Measurements from ENCODE around the gene PTOV1. TPM values are rescaled to one million over a fixed set of nuclear protein-coding genes. Genes with fewer than 3 reads are reported as not detected.
A peak's percentile ranks its signal among the peaks of the same experiment; 100 is the strongest.

Gene PTOV1
- total RNA-seq, 1 experiment from 2014 or later, result 139 TPM

GRCh38 chr19:49873834-49874233 is 22.9 kb downstream of the PTOV1 start:
- DNase-seq (ENCODE audit: low spot score), result no peak

GRCh38 chr19:49874503-49875157 is 23.7 kb downstream of the PTOV1 start:
- no peak for DNase-seq (ENCODE audit: low spot score)

GRCh38 chr19:49875177-49875576 is 24.2 kb downstream of the PTOV1 start:
- DNase-seq (ENCODE audit: low spot score), result no peak

GRCh38 chr19:49875857-49876421 is 25.0 kb downstream of the PTOV1 start:
- no peak for DNase-seq (ENCODE audit: low spot score)

- DNase-seq (ENCODE audit: low spot score), result peak; percentile 99
Measured at GRCh38 chr19:49876422-49877019, 25.6 kb downstream of the PTOV1 start.

GRCh38 chr19:49877020-49877878 is 26.3 kb downstream of the PTOV1 start, which contains the start of the genes AKT1S1 and TBC1D17:
Gene AKT1S1, minus strand, starts transcription at chr19:49877355. Its CDS starts 4,060 bp downstream, at chr19:49873295.
Gene TBC1D17, plus strand, starts transcription at chr19:49877702. Its CDS starts 22 bp downstream, at chr19:49877724.
- peak; percentile 100 for DNase-seq (ENCODE audit: low spot score)

GRCh38 chr19:49877879-49878743 is 27.2 kb downstream of the PTOV1 start:
- DNase-seq (ENCODE audit: low spot score), result peak; percentile 95

GRCh38 chr19:49878744-49879070 is 27.7 kb downstream of the PTOV1 start:
- no peak for DNase-seq (ENCODE audit: low spot score)

GRCh38 chr19:49879243-49879963 is 28.4 kb downstream of the PTOV1 start:
- DNase-seq (ENCODE audit: low spot score), result no peak

- no peak for DNase-seq (ENCODE audit: low spot score)
Measured at GRCh38 chr19:49880162-49880869, 29.4 kb downstream of the PTOV1 start.

- DNase-seq (ENCODE audit: low spot score), result no peak
Measured at GRCh38 chr19:49881186-49881585, 30.2 kb downstream of the PTOV1 start.

- no peak for DNase-seq (ENCODE audit: low spot score)
Measured at GRCh38 chr19:49881672-49882394, 30.9 kb downstream of the PTOV1 start.

- no peak for DNase-seq (ENCODE audit: low spot score)
Measured at GRCh38 chr19:49882643-49883042, 31.7 kb downstream of the PTOV1 start.

- no peak for DNase-seq (ENCODE audit: low spot score)
Measured at GRCh38 chr19:49883094-49883493, 32.1 kb downstream of the PTOV1 start.

GRCh38 chr19:49884109-49884508 is 33.1 kb downstream of the PTOV1 start:
- DNase-seq (ENCODE audit: low spot score), result no peak

GRCh38 chr19:49884760-49885159 is 33.8 kb downstream of the PTOV1 start:
- DNase-seq (ENCODE audit: low spot score), result no peak

GRCh38 chr19:49887037-49887664 is 36.2 kb downstream of the PTOV1 start:
- DNase-seq (ENCODE audit: low spot score), result no peak

- DNase-seq (ENCODE audit: low spot score), result no peak
Measured at GRCh38 chr19:49887665-49888509, 36.9 kb downstream of the PTOV1 start.

Measured in A172 (cell line).